Measurements from ENCODE around the gene UCN. TPM values are rescaled to one million over a fixed set of nuclear protein-coding genes. Genes with fewer than 3 reads are reported as not detected.

Gene UCN
- total and polyA plus RNA-seq, 10 of the 15 experiments (the other 5 are each of a cell fraction or from before 2014, with no cell fraction given): 0.10 to 3.8 (median 1.1) TPM; not detected in 1

DNA sequence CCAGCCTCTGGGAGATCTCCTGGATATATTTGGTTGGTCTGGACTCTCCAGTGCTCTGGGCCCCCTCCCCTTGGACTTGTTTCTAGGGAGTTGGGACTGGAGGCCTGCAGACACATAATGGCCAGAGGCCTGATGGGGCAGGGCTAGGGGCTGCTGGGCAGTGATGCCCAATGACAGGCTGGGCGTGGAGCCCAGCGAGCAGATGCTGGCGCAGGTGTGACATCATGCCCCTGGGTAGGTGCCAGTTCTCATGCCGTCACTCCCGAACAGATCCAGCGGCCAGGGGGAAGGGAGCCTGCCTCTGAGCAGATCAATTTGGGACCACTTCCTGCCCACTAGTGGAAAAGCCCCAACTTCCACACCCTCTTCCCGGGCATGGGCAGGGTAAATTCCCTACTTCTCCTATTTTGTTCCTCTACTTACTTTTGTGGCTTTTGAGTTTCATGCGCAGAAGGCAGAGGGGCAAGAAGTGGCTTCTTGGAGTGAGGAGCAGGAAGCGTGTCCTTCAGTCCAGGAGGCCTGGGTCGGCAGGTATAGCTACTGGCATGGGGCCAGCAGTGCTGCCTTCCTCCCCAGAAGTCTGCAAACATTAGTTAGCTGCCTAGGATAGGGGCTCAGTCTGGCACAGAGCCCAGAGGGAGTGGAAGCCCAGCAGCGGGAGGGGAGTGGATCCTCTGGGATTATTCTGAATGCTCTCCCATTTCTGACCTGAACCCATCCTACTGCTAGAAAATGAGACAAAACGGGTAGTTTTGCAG lies 8.6 kb upstream of the UCN start:
- RAD21 ChIA-PET (ENCODE audit: unreplicated experiment): no interaction called here
- in situ Hi-C loops (cut with MboI): no loop called here
- POLR2A ChIA-PET: no interaction called here

DNA sequence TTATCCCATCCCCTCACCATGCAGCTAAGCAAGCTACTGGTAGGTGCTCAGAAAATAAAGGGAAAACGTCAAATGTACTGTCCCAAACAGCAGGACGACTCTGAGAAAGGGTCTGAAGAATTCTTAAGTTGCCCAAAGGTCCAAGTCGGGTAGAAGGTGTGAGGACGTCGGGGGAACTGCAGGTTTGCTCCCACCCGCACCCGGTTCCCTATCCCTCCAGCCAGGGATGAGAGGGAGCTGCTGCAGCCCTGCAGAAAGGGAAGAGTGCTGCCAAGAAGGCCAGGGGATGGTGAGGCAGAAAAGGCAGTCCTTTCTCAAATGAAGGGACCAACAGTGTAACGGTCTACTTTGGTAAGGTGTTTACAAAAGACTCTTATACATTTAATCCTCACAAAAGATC lies 6.9 kb upstream of the UCN start:
- in situ Hi-C loops (cut with MboI): no loop called here
- peaks cover 0 to 6% of the 10 kb centered on the region in 2 experiments; a peak in 2 of 4 replicates for H3K36me3 ChIP-seq (ENCODE audit: control insufficient read depth in 2 of 2, insufficient read depth in 2 of 2, low read length in 1 of 2)
- ChIA-PET CTCF (interaction anchor here (1.6 kb wide), 1 partner anchor 12 kb away, joined by 16 read pairs; no protein-coding TSS in a partner anchor), RAD21 (ENCODE audit: unreplicated experiment) (no interaction called here), POLR2A (no interaction called here), SMC1A (ENCODE audit: uncharacterized antibody, unreplicated experiment) (no interaction called here)
- H3K4me1 ChIP-seq (ENCODE audit: control insufficient read depth, insufficient read depth, low read length): no peaks in the 10 kb centered on the region
- H3K27me3 ChIP-seq (replicated peaks in 1 of 2; ENCODE audit: control insufficient read depth in 2 of 2, insufficient read depth in 2 of 2, low read length in 1 of 2): no peaks in the 10 kb centered on the region
- H3K9ac ChIP-seq (ENCODE audit: control insufficient read depth, insufficient read depth, low read length): no peak overlapping the region
- H3K4me2 ChIP-seq (ENCODE audit: control insufficient read depth, insufficient read depth): no peak overlapping the region
- no peak overlapping the region for H3K27ac ChIP-seq (ENCODE audit: control insufficient read depth, insufficient read depth)
- H3K9me3 ChIP-seq (replicated peaks; ENCODE audit: control insufficient read depth, insufficient read depth, low read length): no peaks in the 10 kb centered on the region
- no peaks in the 10 kb centered on the region for H4K20me1 ChIP-seq (ENCODE audit: control insufficient read depth, insufficient read depth)
- no peaks in the 10 kb centered on the region for H3K79me2 ChIP-seq (ENCODE audit: control insufficient read depth, insufficient read depth, low read length)
- FAIRE-seq (no peak), DNase-seq (ENCODE audit: low read depth, low spot score) (no peak), ATAC-seq (no peak)
- H3K4me3 ChIP-seq: no peak overlapping the region
- no peak overlapping the region for H2AFZ ChIP-seq (ENCODE audit: control insufficient read depth, low read depth, low read length)
- intact Hi-C loops (cut with micrococcal nuclease; ENCODE audit: unreplicated experiment): no loop called here
- TF ChIP-seq TAF1 (IDR thresholded peaks at IDR 0.05; ENCODE audit: borderline replicate concordance, low read depth, low read length) (no peak), EED (IDR thresholded peaks at IDR 0.05; ENCODE audit: low read depth) (no peak), MYC (IDR thresholded peaks at IDR 0.05; ENCODE audit: insufficient read depth, insufficient read length, insufficient replicate concordance, low read length, severe bottlenecking) (no peak), EGR1 (IDR thresholded peaks at IDR 0.05; ENCODE audit: borderline replicate concordance in 1 of 2, low read depth in 2 of 2, low read length in 2 of 2) (no peak), NR2F1 (conservative IDR thresholded peaks at IDR 0.05) (no peak), HDAC6 (IDR thresholded peaks at IDR 0.05; ENCODE audit: unreplicated experiment) (no peak)
- TF ChIP-seq, protein P1, sequence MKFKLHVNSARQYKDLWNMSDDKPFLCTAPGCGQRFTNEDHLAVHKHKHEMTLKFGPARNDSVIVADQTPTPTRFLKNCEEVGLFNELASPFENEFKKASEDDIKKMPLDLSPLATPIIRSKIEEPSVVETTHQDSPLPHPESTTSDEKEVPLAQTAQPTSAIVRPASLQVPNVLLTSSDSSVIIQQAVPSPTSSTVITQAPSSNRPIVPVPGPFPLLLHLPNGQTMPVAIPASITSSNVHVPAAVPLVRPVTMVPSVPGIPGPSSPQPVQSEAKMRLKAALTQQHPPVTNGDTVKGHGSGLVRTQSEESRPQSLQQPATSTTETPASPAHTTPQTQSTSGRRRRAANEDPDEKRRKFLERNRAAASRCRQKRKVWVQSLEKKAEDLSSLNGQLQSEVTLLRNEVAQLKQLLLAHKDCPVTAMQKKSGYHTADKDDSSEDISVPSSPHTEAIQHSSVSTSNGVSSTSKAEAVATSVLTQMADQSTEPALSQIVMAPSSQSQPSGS (IDR thresholded peaks at IDR 0.05; ENCODE audit: low read length): no peak
- no TSS peak for BruUV-seq (replicated peaks)
- 92% methylated on average over 8 of the region's 8 CpGs for WGBS (ENCODE audit: insufficient coverage, insufficient replicate concordance, low lambda C conversion rate, missing lambda C conversion rate)

More for the DNA sequence above, 8.6 kb upstream of the UCN start:
- no TSS peak for BruUV-seq (replicated peaks)
- FAIRE-seq (no peak), DNase-seq (ENCODE audit: low read depth, low spot score) (no peak), ATAC-seq (no peak)
- Histone ChIP-seq H3K4me2 (ENCODE audit: control insufficient read depth, insufficient read depth) (no peak overlapping the region), H3K79me2 (ENCODE audit: control insufficient read depth, insufficient read depth, low read length) (peaks cover 9% of the 10 kb centered on the region), H3K4me1 (ENCODE audit: control insufficient read depth, insufficient read depth, low read length) (peaks cover 3% of the 10 kb centered on the region), H3K9ac (ENCODE audit: control insufficient read depth, insufficient read depth, low read length) (no peak overlapping the region), H3K27me3 (replicated peaks in 1 of 2; ENCODE audit: control insufficient read depth in 2 of 2, insufficient read depth in 2 of 2, low read length in 1 of 2) (no peaks in the 10 kb centered on the region), H4K20me1 (ENCODE audit: control insufficient read depth, insufficient read depth) (no peaks in the 10 kb centered on the region), H3K36me3 (ENCODE audit: control insufficient read depth in 2 of 2, insufficient read depth in 2 of 2, low read length in 1 of 2) (peaks cover 0 to 3% of the 10 kb centered on the region in 2 experiments; a peak in 2 of 4 replicates), H2AFZ (ENCODE audit: control insufficient read depth, low read depth, low read length) (no peak overlapping the region), H3K9me3 (replicated peaks; ENCODE audit: control insufficient read depth, insufficient read depth, low read length) (no peaks in the 10 kb centered on the region), H3K27ac (ENCODE audit: control insufficient read depth, insufficient read depth) (no peak overlapping the region), H3K4me3 (no peak overlapping the region)
- ChIA-PET SMC1A (ENCODE audit: uncharacterized antibody, unreplicated experiment) (interaction anchor here (0.6 to 1.2 kb wide), 2 partner anchors 23 to 28 kb away, joined by 3 read pairs; no protein-coding TSS in a partner anchor), CTCF (interaction anchor here (0.7 to 2.2 kb wide), 3 partner anchors 13 to 397 kb away, joined by 3 to 9 read pairs (median 6); no protein-coding TSS in a partner anchor)
- WGBS (ENCODE audit: insufficient coverage, insufficient replicate concordance, low lambda C conversion rate, missing lambda C conversion rate): 79% methylated on average over 12 of the region's 12 CpGs
- intact Hi-C loops (cut with micrococcal nuclease; ENCODE audit: unreplicated experiment): no loop called here
- TF ChIP-seq, protein P2, sequence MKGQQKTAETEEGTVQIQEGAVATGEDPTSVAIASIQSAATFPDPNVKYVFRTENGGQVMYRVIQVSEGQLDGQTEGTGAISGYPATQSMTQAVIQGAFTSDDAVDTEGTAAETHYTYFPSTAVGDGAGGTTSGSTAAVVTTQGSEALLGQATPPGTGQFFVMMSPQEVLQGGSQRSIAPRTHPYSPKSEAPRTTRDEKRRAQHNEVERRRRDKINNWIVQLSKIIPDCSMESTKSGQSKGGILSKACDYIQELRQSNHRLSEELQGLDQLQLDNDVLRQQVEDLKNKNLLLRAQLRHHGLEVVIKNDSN (IDR thresholded peaks at IDR 0.05; ENCODE audit: borderline replicate concordance, extremely low read length, insufficient read depth, low read depth, low read length): no peak
- TF ChIP-seq ASH2L (IDR thresholded peaks at IDR 0.05; ENCODE audit: borderline replicate concordance, low read depth) (no peak), IKZF2 (IDR thresholded peaks at IDR 0.05) (no peak), MXI1 (IDR thresholded peaks at IDR 0.05; ENCODE audit: low read depth, low read length) (no peak), GATAD2B (conservative IDR thresholded peaks at IDR 0.05; ENCODE audit: low read depth) (no peak)

Data from GM12878 (cell line).